ENCODE data around the gene ADAM12.
"Not testable (repeated sequence)": the region's sequence is repeated elsewhere in the genome, so short reads cannot be mapped to it uniquely, and the experiment has no call there.

DNA sequence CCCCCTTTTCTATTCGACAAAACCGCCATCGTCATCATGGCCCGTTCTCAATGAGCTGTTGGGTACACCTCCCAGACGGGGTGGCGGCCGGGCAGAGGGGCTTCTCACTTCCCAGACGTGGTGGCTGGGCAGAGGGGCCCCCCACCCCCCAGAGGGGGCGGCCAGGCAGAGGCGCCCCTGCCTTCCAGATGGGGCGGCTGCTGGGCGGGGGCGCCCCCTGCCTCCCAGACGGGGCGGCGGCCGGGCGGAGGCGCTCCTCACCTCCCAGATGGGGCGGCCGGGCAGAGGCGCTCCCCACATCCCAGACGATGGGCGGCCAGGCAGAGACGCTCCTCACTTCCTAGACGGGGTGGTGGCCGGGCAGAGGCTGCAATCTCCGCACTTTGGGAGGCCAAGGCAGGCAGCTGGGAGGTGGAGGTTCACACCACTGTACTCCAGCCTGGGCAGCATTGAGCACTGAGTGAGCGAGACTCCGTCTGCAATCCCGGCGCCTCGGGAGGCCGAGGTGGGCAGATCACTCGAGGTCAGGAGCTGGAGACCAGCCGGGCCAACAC is 418.1 kb downstream of the ADAM12 start:
- not testable (repeated sequence) for TF ChIP-seq POLR2A (IDR thresholded peaks at IDR 0.05; ENCODE audit: low read depth, low read length); JUND (IDR thresholded peaks at IDR 0.05; ENCODE audit: low read depth, low read length); MTA2 (IDR thresholded peaks at IDR 0.05; ENCODE audit: low read depth); TCF7 (IDR thresholded peaks at IDR 0.05; ENCODE audit: borderline replicate concordance); NR2C2 (IDR thresholded peaks at IDR 0.05; ENCODE audit: borderline replicate concordance, control insufficient read depth, insufficient read length, low read depth); CHD2 (IDR thresholded peaks at IDR 0.05; ENCODE audit: borderline replicate concordance, low read depth, low read length); RFX5 (IDR thresholded peaks at IDR 0.05; ENCODE audit: low read depth, low read length); BHLHE40 (IDR thresholded peaks at IDR 0.05; ENCODE audit: borderline replicate concordance in 1 of 2, low read depth in 2 of 2, low read length in 1 of 2); BACH1 (IDR thresholded peaks at IDR 0.05; ENCODE audit: borderline replicate concordance); SRF (IDR thresholded peaks at IDR 0.05; ENCODE audit: low read depth in 2 of 2, low read length in 2 of 2); JUNB (IDR thresholded peaks at IDR 0.05)
- TF ChIP-seq, protein P1, sequence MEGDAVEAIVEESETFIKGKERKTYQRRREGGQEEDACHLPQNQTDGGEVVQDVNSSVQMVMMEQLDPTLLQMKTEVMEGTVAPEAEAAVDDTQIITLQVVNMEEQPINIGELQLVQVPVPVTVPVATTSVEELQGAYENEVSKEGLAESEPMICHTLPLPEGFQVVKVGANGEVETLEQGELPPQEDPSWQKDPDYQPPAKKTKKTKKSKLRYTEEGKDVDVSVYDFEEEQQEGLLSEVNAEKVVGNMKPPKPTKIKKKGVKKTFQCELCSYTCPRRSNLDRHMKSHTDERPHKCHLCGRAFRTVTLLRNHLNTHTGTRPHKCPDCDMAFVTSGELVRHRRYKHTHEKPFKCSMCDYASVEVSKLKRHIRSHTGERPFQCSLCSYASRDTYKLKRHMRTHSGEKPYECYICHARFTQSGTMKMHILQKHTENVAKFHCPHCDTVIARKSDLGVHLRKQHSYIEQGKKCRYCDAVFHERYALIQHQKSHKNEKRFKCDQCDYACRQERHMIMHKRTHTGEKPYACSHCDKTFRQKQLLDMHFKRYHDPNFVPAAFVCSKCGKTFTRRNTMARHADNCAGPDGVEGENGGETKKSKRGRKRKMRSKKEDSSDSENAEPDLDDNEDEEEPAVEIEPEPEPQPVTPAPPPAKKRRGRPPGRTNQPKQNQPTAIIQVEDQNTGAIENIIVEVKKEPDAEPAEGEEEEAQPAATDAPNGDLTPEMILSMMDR (IDR thresholded peaks at IDR 0.05 in 2 of 3, conservative IDR thresholded peaks at IDR 0.05 in 1 of 3; ENCODE audit: control insufficient read depth in 2 of 3, extremely low read depth in 1 of 3, insufficient read depth in 1 of 3, low read depth in 3 of 3, low read length in 3 of 3): not testable (repeated sequence)
- TF ChIP-seq, protein P2, sequence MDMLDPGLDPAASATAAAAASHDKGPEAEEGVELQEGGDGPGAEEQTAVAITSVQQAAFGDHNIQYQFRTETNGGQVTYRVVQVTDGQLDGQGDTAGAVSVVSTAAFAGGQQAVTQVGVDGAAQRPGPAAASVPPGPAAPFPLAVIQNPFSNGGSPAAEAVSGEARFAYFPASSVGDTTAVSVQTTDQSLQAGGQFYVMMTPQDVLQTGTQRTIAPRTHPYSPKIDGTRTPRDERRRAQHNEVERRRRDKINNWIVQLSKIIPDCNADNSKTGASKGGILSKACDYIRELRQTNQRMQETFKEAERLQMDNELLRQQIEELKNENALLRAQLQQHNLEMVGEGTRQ (IDR thresholded peaks at IDR 0.05; ENCODE audit: borderline replicate concordance, low read depth, low read length): not testable (repeated sequence)

Measured in GM12878 (cell line).